Activated naive CD8-positive, alpha-beta T cell treated with anti-CD3 and anti-CD28 coated beads for 36 hours (primary cell): ENCODE results near the gene MBLAC1. TPM values are rescaled to one million over a fixed set of nuclear protein-coding genes. Genes with fewer than 3 reads are reported as not detected.

Experiments used
- DNase-seq: peaks from one replicate; pipeline ENCODE4 v3.0.0; 2021
- H3K27ac Mint-ChIP-seq: one replicate; pipeline ENCODE4 v1.8.0; 2022; ENCODE audit warnings: mild to moderate bottlenecking, moderate library complexity, mixed read lengths
- H3K27me3 Mint-ChIP-seq: one replicate; pipeline ENCODE4 v1.8.0; 2022; ENCODE audit warnings: mild to moderate bottlenecking, mixed read lengths
- H3K36me3 Mint-ChIP-seq: one replicate; pipeline ENCODE4 v1.8.0; 2021; ENCODE audit warnings: mild to moderate bottlenecking, mixed read lengths
- H3K4me1 Mint-ChIP-seq: one replicate; pipeline ENCODE4 v1.8.0; 2021; ENCODE audit warnings: mixed read lengths
- H3K4me3 Mint-ChIP-seq: one replicate; pipeline ENCODE4 v1.8.0; 2022; ENCODE audit warnings: mild to moderate bottlenecking, moderate library complexity, mixed read lengths
- H3K9me3 Mint-ChIP-seq: one replicate; pipeline ENCODE4 v1.8.0; 2022; ENCODE audit warnings: mixed read lengths
- total RNA-seq, 2 experiments: library from RNA; stranded (reverse); gene quantifications; one replicate each; pipeline ENCODE4 v1.2.3, GENCODE V29; 2021

The MBLAC1 gene
- total RNA-seq, 2 experiments from 2014 or later: 3.2 to 3.3 TPM

DNA sequence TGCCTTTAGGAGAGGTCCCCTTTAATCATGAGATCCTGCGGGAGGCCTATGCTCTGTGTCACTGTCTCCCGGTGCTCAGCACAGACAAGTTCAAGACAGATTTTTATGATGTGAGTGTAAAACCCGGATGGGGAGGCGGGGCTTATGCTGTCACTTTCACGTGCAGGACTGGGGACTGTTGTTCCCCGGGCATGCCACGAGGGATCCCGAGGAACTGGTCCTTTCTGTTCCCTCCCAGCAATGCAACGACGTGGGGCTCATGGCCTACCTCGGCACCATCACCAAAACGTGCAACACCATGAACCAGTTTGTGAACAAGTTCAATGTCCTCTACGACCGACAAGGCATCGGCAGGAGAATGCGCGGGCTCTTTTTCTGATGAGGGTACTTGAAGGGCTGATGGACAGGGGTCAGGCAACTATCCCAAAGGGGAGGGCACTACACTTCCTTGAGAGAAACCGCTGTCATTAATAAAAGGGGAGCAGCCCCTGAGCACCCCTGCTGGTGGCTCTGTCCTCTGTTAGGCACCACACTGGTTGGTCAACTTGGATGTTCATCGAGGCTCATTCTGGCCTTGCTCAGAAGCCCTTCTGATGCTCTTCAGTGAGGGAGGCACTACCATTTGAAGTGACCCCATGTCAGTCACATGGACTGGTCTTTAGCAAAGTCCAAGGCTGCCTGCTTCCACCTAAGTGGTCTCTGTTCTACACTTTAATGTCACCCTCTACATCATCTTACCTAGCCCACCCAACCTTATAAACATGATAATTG, 35.2 kb upstream of the MBLAC1 start:
- Mint-ChIP-seq H3K36me3 (peaks cover 56% of the 10 kb centered on the region), H3K4me3 (no peak overlapping the region), H3K4me1 (peaks cover 43% of the 10 kb centered on the region), H3K27ac (peak overlapping the region; percentile 97), H3K9me3 (no peaks in the 10 kb centered on the region), H3K27me3 (no peaks in the 10 kb centered on the region)
- no peak for DNase-seq

GRCh38 chr7:100093054-100093453, 33.7 kb upstream of the MBLAC1 start:
- DNase-seq: no peak
- Mint-ChIP-seq H3K4me3 (no peak overlapping the region), H3K4me1 (peaks cover 49% of the 10 kb centered on the region), H3K36me3 (peaks cover 68% of the 10 kb centered on the region), H3K27me3 (no peaks in the 10 kb centered on the region), H3K27ac (peak overlapping the region; percentile 16), H3K9me3 (no peaks in the 10 kb centered on the region)

DNA sequence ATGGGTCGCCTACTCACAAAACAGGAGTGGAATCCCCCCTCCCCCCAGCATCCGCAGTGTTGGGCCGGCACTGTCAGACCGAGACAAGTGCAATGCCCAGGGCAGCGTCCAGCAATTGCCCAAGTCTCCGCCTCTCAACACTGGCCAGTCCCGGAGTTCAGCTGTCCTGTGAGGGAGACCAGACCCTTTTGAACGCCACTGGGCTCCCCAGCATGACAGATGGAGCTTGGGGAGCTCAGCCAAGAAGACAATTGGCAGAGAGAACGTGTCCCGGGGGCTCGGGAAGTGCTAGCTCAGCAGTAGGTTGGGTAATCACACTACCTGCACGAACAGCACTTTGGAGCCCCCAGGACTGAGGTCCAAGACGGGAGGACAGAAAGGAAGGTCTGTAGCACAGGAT, 33.3 kb upstream of the MBLAC1 start:
- H3K27me3 Mint-ChIP-seq: no peaks in the 10 kb centered on the region
- DNase-seq: no peak
- H3K9me3 Mint-ChIP-seq: no peaks in the 10 kb centered on the region
- H3K4me1 Mint-ChIP-seq: peaks cover 48% of the 10 kb centered on the region
- H3K36me3 Mint-ChIP-seq: peaks cover 72% of the 10 kb centered on the region
- H3K27ac Mint-ChIP-seq: peak overlapping the region; percentile 54
- no peak overlapping the region for H3K4me3 Mint-ChIP-seq

DNA sequence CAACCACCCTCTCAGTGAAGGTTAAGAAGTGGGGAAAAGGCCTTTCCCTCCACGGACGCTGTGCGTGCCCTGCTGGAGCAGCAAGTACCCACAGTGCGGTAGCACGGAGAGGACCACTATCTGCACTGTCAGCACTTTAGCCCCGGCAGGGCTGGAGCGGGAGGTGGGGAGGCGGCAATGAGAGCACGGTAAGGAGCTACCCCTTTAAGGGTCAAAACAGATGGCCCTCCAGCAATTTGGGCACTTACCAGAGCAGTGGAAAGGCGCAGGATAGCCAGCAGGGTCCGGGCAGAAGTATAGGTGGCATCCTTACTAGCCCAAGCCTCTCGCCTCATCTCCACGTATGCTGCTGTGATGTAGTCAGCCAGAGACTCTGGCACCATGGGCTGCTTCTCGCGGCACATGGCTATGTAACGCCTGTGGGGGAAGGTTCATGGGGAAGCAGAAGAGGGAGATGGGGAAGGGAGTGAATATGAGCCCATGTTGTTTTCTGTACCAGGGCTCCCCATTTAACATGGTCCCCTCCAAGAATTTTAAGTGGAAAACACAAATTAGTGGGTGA, 32.8 kb upstream of the MBLAC1 start:
- Mint-ChIP-seq H3K27me3 (no peaks in the 10 kb centered on the region), H3K27ac (no peak overlapping the region), H3K4me3 (no peak overlapping the region), H3K9me3 (no peaks in the 10 kb centered on the region), H3K4me1 (peaks cover 53% of the 10 kb centered on the region), H3K36me3 (peaks cover 78% of the 10 kb centered on the region)
- no peak for DNase-seq

- no peak for DNase-seq
- Mint-ChIP-seq H3K4me3 (no peak overlapping the region), H3K4me1 (peaks cover 53% of the 10 kb centered on the region), H3K9me3 (no peaks in the 10 kb centered on the region), H3K27me3 (peaks cover 2% of the 10 kb centered on the region), H3K36me3 (peaks cover 82% of the 10 kb centered on the region), H3K27ac (peak overlapping the region; percentile 49)
Observed at GRCh38 chr7:100095289-100095688, 31.5 kb upstream of the MBLAC1 start.

- Mint-ChIP-seq H3K4me1 (peaks cover 50% of the 10 kb centered on the region), H3K27me3 (peaks cover 4% of the 10 kb centered on the region), H3K27ac (peak overlapping the region; percentile 72), H3K36me3 (peaks cover 81% of the 10 kb centered on the region), H3K9me3 (no peaks in the 10 kb centered on the region), H3K4me3 (no peak overlapping the region)
- DNase-seq: no peak
Observed at GRCh38 chr7:100095704-100096103, 31.1 kb upstream of the MBLAC1 start.

DNA sequence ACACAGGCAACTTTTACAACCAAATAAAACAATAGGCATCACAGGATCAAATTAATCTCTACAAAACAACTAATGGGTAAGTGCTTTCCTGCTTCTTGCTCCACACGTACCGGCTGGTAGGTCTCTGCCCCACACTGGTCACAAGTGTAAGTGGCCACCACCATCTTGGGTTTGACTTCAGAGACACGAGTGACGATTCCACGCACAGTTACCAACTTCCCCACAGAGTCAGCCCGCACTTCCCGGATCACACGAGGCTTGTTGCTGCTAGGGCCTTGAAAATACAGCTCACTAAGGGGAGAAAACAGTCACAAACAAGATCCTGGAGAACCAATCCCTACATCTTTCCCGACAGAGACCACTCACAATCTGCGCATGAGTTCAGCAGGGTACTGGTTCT, 27.9 kb upstream of the MBLAC1 start:
- Mint-ChIP-seq H3K9me3 (no peaks in the 10 kb centered on the region), H3K4me1 (peaks cover 41% of the 10 kb centered on the region), H3K36me3 (peaks cover 60% of the 10 kb centered on the region), H3K4me3 (peak overlapping the region; percentile 92), H3K27me3 (peaks cover 8% of the 10 kb centered on the region), H3K27ac (peak overlapping the region; percentile 97)
- DNase-seq: no peak

- Mint-ChIP-seq H3K27ac (peak overlapping the region; percentile 97), H3K4me1 (peaks cover 41% of the 10 kb centered on the region), H3K27me3 (peaks cover 8% of the 10 kb centered on the region), H3K9me3 (no peaks in the 10 kb centered on the region), H3K36me3 (peaks cover 60% of the 10 kb centered on the region), H3K4me3 (peak overlapping the region; percentile 92)
- DNase-seq: no peak
Observed at GRCh38 chr7:100099452-100099851, 27.3 kb upstream of the MBLAC1 start.

DNA sequence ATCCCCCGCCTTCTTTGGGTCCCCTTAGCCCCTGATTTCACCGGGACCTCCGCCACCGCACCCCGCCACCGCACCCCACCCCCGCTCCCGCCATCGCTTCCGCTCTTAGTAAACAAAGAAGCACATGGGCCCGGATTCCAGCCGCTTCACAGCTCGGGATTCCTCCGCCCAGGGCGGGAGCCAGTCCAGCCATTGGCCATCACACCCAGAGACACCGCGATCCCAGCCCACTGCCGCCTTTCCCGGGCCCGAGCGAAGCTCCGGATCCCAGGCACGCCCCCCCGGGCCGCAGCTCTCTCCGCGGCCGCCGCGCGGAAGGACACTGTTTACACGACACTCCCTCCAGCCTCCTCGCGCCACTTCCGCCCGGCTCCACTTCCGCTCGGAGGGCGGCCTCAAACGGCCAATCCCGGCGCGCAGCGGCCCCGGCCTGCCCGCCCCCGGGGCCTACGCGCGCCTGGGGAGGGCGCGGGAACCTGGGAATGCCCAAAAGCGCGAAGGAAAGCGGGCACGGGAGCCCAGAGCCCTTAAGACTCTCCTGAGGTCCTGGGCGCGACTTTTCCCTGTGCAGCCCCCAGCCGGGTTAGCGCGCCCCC, 26.2 kb upstream of the MBLAC1 start:
- DNase-seq: peak; percentile 93
- peaks cover 55% of the 10 kb centered on the region for H3K36me3 Mint-ChIP-seq
- no peaks in the 10 kb centered on the region for H3K9me3 Mint-ChIP-seq
- H3K27ac Mint-ChIP-seq: peak overlapping the region; percentile 97
- H3K27me3 Mint-ChIP-seq: peaks cover 8% of the 10 kb centered on the region
- H3K4me3 Mint-ChIP-seq: peak overlapping the region; percentile 92
- peaks cover 38% of the 10 kb centered on the region for H3K4me1 Mint-ChIP-seq

GRCh38 chr7:100101016-100101862, 25.5 kb upstream of the MBLAC1 start, which contains the start of the genes AP4M1 and MCM7:
TSS of gene AP4M1 (plus strand) at chr7:100101643. CDS start at chr7:100101715, 72 bp downstream.
TSS of gene MCM7 (minus strand) at chr7:100101397. CDS start at chr7:100101294, 103 bp downstream.
- DNase-seq: peak; percentile 99
- Mint-ChIP-seq H3K9me3 (no peaks in the 10 kb centered on the region), H3K27me3 (peaks cover 8% of the 10 kb centered on the region), H3K27ac (peak within 1 kb of the TSS; percentile 97), H3K4me1 (peaks cover 38% of the 10 kb centered on the region), H3K4me3 (peak within 1 kb of the TSS; percentile 92), H3K36me3 (peaks cover 47% of the 10 kb centered on the region)

DNA sequence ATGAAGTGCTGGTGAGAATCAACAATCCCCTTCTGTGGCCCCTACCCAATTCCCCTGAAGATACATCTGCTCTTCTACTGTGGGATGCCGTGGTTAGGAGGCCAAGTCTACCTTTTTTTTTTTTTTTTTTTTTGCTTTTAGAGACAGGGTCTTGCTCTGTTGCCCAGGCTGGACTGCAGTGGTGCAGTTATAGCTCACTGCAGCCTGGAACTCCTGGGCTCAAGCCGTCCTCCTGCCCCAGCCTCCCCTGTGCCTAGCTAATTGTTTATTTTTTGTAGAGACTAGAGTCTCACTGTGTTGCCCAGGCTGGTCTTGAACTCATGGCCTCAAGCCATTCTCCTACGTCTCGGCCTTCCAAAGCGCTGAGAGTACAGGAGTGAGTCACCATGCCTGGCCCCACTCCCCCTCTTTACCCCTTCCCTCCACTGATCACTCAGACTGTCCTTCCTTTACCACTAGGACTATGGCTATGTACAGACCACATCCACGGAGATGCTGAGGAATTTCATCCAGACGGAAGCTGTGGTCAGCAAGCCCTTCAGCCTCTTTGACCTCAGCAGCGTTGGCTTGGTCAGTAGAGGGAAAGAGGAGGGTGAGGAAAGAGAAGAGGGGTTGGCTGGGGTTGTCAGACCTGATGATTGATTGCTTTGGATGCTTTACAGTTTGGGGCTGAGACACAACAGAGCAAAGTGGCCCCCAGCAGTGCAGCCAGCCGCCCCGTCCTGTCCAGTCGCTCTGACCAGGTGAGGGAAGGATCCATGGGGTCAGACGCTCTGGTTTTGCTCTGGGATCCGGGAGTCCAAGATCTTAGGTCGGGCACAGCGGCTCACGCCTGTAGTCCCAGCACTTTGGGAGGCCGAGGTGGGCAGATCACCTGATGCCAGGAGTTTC, 23.6 kb upstream of the MBLAC1 start:
- H3K36me3 Mint-ChIP-seq: peaks cover 34% of the 10 kb centered on the region

GRCh38 chr7:100105534-100105933, 21.2 kb upstream of the MBLAC1 start:
- Mint-ChIP-seq H3K36me3 (peaks cover 20% of the 10 kb centered on the region), H3K9me3 (no peaks in the 10 kb centered on the region), H3K27ac (no peak overlapping the region), H3K4me1 (peaks cover 6% of the 10 kb centered on the region), H3K4me3 (no peak overlapping the region), H3K27me3 (peaks cover 3% of the 10 kb centered on the region)
- DNase-seq: no peak

More for the DNA sequence above, 23.6 kb upstream of the MBLAC1 start:
- peaks cover 27% of the 10 kb centered on the region for H3K4me1 Mint-ChIP-seq
- no peak for DNase-seq
- peak overlapping the region; percentile 78 for H3K27ac Mint-ChIP-seq
- H3K27me3 Mint-ChIP-seq: peaks cover 8% of the 10 kb centered on the region
- peak overlapping the region; percentile 92 for H3K4me3 Mint-ChIP-seq
- no peaks in the 10 kb centered on the region for H3K9me3 Mint-ChIP-seq

GRCh38 chr7:100106633-100107032, 20.1 kb upstream of the MBLAC1 start:
- Mint-ChIP-seq H3K9me3 (no peaks in the 10 kb centered on the region), H3K4me3 (no peak overlapping the region), H3K27me3 (no peaks in the 10 kb centered on the region), H3K4me1 (peaks cover 6% of the 10 kb centered on the region), H3K27ac (no peak overlapping the region), H3K36me3 (peaks cover 16% of the 10 kb centered on the region)
- no peak for DNase-seq
